Measurements from ENCODE around the gene TEAD2.

DNA sequence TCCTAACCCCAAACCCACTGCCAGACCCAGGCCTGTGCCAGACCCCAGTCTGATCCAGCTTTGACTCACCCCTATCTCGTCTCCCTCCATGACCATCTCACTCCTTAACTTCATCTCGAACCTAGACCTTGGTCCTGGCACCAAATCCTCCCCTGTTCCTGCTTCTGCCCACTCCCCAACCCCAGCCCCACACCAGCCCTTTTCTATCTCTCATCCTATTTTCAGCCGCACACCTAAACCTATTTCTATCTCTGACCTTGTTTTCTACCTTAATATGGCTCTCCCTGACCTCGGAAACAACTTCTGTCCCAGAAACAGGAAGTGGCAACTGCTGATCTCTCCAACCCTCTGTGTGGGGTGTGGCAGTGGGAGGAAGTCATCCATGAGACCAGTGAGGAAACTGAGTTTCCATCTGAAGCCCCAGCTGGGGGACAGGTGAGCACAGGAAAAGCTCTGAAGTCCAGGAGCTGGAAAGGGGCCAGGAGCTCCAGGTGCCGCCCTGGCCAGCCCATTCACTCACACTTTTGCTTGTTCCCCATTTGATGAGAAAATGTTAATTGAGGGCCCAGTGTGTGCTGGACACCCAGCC is 47.3 kb upstream of the TEAD2 start:
- TF ChIP-seq, protein P1, sequence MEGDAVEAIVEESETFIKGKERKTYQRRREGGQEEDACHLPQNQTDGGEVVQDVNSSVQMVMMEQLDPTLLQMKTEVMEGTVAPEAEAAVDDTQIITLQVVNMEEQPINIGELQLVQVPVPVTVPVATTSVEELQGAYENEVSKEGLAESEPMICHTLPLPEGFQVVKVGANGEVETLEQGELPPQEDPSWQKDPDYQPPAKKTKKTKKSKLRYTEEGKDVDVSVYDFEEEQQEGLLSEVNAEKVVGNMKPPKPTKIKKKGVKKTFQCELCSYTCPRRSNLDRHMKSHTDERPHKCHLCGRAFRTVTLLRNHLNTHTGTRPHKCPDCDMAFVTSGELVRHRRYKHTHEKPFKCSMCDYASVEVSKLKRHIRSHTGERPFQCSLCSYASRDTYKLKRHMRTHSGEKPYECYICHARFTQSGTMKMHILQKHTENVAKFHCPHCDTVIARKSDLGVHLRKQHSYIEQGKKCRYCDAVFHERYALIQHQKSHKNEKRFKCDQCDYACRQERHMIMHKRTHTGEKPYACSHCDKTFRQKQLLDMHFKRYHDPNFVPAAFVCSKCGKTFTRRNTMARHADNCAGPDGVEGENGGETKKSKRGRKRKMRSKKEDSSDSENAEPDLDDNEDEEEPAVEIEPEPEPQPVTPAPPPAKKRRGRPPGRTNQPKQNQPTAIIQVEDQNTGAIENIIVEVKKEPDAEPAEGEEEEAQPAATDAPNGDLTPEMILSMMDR (IDR thresholded peaks at IDR 0.05): no peak
- TF ChIP-seq POLR2A (IDR thresholded peaks at IDR 0.05): no peak

All from ovary (tissue), 3 donors.